Dorsolateral prefrontal cortex (tissue), 118 donors: ENCODE data around the gene ING4. TPM values are rescaled to one million over a fixed set of nuclear protein-coding genes. Genes with fewer than 3 reads are reported as not detected.

Source experiments
- total RNA-seq, 120 experiments: library from RNA; stranded (reverse); gene quantifications; one replicate each; pipeline versions ENCODE4 v1.2.3 to v1.2.4, GENCODE V29; 2022

Gene ING4
- total RNA-seq, 120 experiments from 2014 or later, result 45.0 to 72.1 (median 59.4) TPM

Other genes with a start within 250 kb of the ING4 start
- under 1 TPM in 10 of 120 experiments, not detected in 110; 0.39 to 0.79 (median 0.63) TPM for gene CD27, start 218.2 kb downstream of the ING4 start, total RNA-seq
- gene TAPBPL, start 211.1 kb downstream of the ING4 start, total RNA-seq, result 10 to 100 TPM in 78 of 120 experiments, 1 to 10 TPM in 42; 4.2 to 19.6 (median 11.2) TPM
- gene VAMP1, start 192.4 kb downstream of the ING4 start, total RNA-seq, result 100 to 1,000 TPM in 118 of 120 experiments, 10 to 100 TPM in 2; 90.3 to 464 (median 220) TPM
- gene MRPL51, start 169.9 kb downstream of the ING4 start, total RNA-seq, result 100 to 1,000 TPM in 107 of 120 experiments, 10 to 100 TPM in 13; 81.0 to 147 (median 117) TPM
- 10 to 100 TPM; 10.2 to 44.7 (median 21.8) TPM for gene NCAPD2, start 169.0 kb downstream of the ING4 start, total RNA-seq
- 1,000 to 10,000 TPM; 1,552 to 3,778 (median 2,635) TPM for gene GAPDH, start 128.6 kb downstream of the ING4 start, total RNA-seq
- 10 to 100 TPM; 29.9 to 71.0 (median 45.2) TPM for gene IFFO1, start 107.1 kb downstream of the ING4 start, total RNA-seq
- gene NOP2, start 94.8 kb downstream of the ING4 start, total RNA-seq, result 10 to 100 TPM; 17.8 to 57.6 (median 26.6) TPM
- 100 to 1,000 TPM; 139 to 266 (median 179) TPM for gene CHD4, start 55.7 kb downstream of the ING4 start, total RNA-seq
- gene LPAR5, start 27.2 kb downstream of the ING4 start, total RNA-seq, result 10 to 100 TPM in 4 of 120 experiments, 1 to 10 TPM in 114, under 1 TPM in 2; 0.83 to 12.5 (median 4.8) TPM
- 1 to 10 TPM in 108 of 120 experiments, under 1 TPM in 11, not detected in 1; 0.40 to 8.0 (median 2.0) TPM for gene ACRBP, start 15.7 kb downstream of the ING4 start, total RNA-seq
- 10 to 100 TPM; 37.7 to 73.6 (median 53.6) TPM for gene ZNF384, start 26.3 kb upstream of the ING4 start, total RNA-seq
- 100 to 1,000 TPM in 16 of 120 experiments, 10 to 100 TPM in 104; 24.4 to 128 (median 80.6) TPM for gene PIANP, start 37.7 kb upstream of the ING4 start, total RNA-seq
- 100 to 1,000 TPM in 69 of 120 experiments, 10 to 100 TPM in 51; 52.6 to 143 (median 103) TPM for gene COPS7A, start 60.9 kb upstream of the ING4 start, total RNA-seq
- gene MLF2, start 90.0 kb upstream of the ING4 start, total RNA-seq, result 100 to 1,000 TPM; 139 to 384 (median 261) TPM
- 100 to 1,000 TPM; 117 to 439 (median 242) TPM for gene PTMS, start 103.2 kb upstream of the ING4 start, total RNA-seq
- 1 to 10 TPM in 33 of 120 experiments, under 1 TPM in 73, not detected in 14; 0.23 to 3.0 (median 0.75) TPM for gene LAG3, start 109.4 kb upstream of the ING4 start, total RNA-seq
- 10 to 100 TPM in 62 of 120 experiments, 1 to 10 TPM in 58; 5.0 to 28.8 (median 10.1) TPM for gene CD4, start 126.4 kb upstream of the ING4 start, total RNA-seq
- gene GPR162, start 158.7 kb upstream of the ING4 start, total RNA-seq, result 100 to 1,000 TPM in 117 of 120 experiments, 10 to 100 TPM in 3; 49.5 to 245 (median 167) TPM
- 10 to 100 TPM; 14.2 to 61.4 (median 29.3) TPM for gene P3H3, start 165.3 kb upstream of the ING4 start, total RNA-seq
- gene GNB3, start 177.8 kb upstream of the ING4 start, total RNA-seq, result 10 to 100 TPM in 110 of 120 experiments, 1 to 10 TPM in 10; 6.0 to 46.0 (median 17.9) TPM
- 1 to 10 TPM in 109 of 120 experiments, under 1 TPM in 11; 0.58 to 4.1 (median 1.9) TPM for gene CDCA3, start 188.2 kb upstream of the ING4 start, total RNA-seq
- 100 to 1,000 TPM in 113 of 120 experiments, 10 to 100 TPM in 7; 77.3 to 191 (median 146) TPM for gene USP5, start 189.0 kb upstream of the ING4 start, total RNA-seq
- gene TPI1, start 204.4 kb upstream of the ING4 start, total RNA-seq, result 100 to 1,000 TPM; 261 to 851 (median 575) TPM
- 10 to 100 TPM in 3 of 120 experiments, 1 to 10 TPM in 117; 1.8 to 12.4 (median 5.6) TPM for gene SPSB2, start 210.2 kb upstream of the ING4 start, total RNA-seq
- gene LRRC23, start 241.7 kb upstream of the ING4 start, total RNA-seq, result 10 to 100 TPM; 16.3 to 32.4 (median 22.4) TPM